Aorta (tissue), 5 donors: Measurements from ENCODE around the gene SNX2. TPM values are rescaled to one million over a fixed set of nuclear protein-coding genes. Genes with fewer than 3 reads are reported as not detected.
"Not testable (repeated sequence)": the region's sequence is repeated elsewhere in the genome, so short reads cannot be mapped to it uniquely, and the experiment has no call there.

Experiments
- ATAC-seq: fragments of 200-7000 bp; cut with Tn5 transposase; one replicate; pipeline ENCODE4 v1.9.1; 2022; ENCODE audit warnings: moderate library complexity; ENCODE audit not compliant: low FRiP score
- DNase-seq, 2 donors: peaks; one replicate each; pipeline ENCODE4 v3.0.0-alpha.2; 2020
- H3K27ac ChIP-seq, 2 donors: one replicate each; pipeline ENCODE4 v1.5.1; 2013; ENCODE audit warnings: low read length in 2 of 2, mild to moderate bottlenecking in 2 of 2, moderate library complexity in 2 of 2, control low read depth in 1 of 2, inconsistent platforms in 1 of 2, low read depth in 1 of 2
- H3K27me3 ChIP-seq, 2 donors: one replicate each; pipeline ENCODE4 v1.6.1; 2013; ENCODE audit warnings: control low read depth in 1 of 2, low read length in 1 of 2, mild to moderate bottlenecking in 1 of 2, moderate library complexity in 1 of 2; ENCODE audit not compliant: insufficient read depth in 2 of 2, control insufficient read depth in 1 of 2
- H3K36me3 ChIP-seq, 2 donors: one replicate each; pipeline ENCODE4 v1.6.1; 2013; ENCODE audit warnings: control low read depth in 1 of 2, low read length in 1 of 2, mild to moderate bottlenecking in 1 of 2; ENCODE audit not compliant: insufficient read depth in 2 of 2, control insufficient read depth in 1 of 2
- H3K4me1 ChIP-seq, 2 donors: one replicate each; pipeline ENCODE4 v1.6.1; 2013; ENCODE audit warnings: low read length in 2 of 2, control low read depth in 1 of 2, mild to moderate bottlenecking in 1 of 2, moderate library complexity in 1 of 2; ENCODE audit not compliant: insufficient read depth in 2 of 2, control insufficient read depth in 1 of 2
- H3K4me3 ChIP-seq, 2 donors: one replicate each; pipeline ENCODE4 v1.5.1; 2013; ENCODE audit warnings: low read length in 2 of 2, control low read depth in 1 of 2, mild to moderate bottlenecking in 1 of 2
- H3K9me3 ChIP-seq: one replicate; pipeline ENCODE4 v1.6.1; 2013; ENCODE audit warnings: mild to moderate bottlenecking, low read length; ENCODE audit not compliant: control insufficient read depth
- WGBS, 2 donors: extraction: QIAGEN DNeasy Blood & Tissue Kit; methylation state at CpG; one replicate each; pipeline ENCODE4 v1.1.7; 2013; 5-methylcytosine and 5-hydroxymethylcytosine counted together
- intact Hi-C, 2 donors: fragments of 100-400 bp; cut with DNase I; formaldehyde crosslinking; loops; one replicate each; pipeline versions ENCODE4 v1.14.2 to v1.15.0; 2022
- polyA plus RNA-seq, 2 donors: library from polyadenylated mRNA; stranded (reverse); fragments of 200-250 nt; gene quantifications; one replicate each; pipeline ENCODE4 v1.2.3, GENCODE V29; 2013
- total RNA-seq, 2 donors: library from RNA; stranded (reverse); fragmentation: NEBNext Ultra II Directional; extraction: Animal tissue kit (Norgen Biotek cat#: 25700); gene quantifications; one replicate each; pipeline ENCODE4 v1.2.1, GENCODE V29; 2021
- donor health status: healthy with polysubstance abuse.
- donor health status: Bipolar disorder and iron deficiency.
- donor health status: DM: no; HTN: no; CAD: no.
- donor health status: DM: no; HTN: no; CAD: no.
- donor health status: DM: yes; HTN: yes; CAD: no.

Gene SNX2
- total and polyA plus RNA-seq, 4 donors, result 43.3 to 93.8 (median 67.9) TPM

DNA sequence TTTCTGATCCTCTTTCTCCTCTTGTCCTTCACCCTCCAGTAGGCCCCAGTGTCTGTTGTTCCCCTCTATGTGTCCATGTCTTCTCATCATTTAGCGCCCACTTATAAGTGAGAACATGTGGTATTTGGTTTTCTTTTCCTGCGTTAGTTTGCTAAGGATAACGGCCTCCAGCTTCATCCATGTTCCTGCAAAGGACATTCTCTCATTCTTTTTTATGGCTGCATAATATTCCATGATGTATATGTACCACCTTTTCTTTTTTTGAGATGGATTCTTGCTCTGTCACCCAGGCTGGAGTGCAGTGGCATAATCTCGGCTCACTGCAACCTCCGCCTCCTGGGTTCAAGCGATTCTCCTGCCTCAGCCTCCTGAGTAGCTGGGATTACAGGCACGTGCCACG is 82.7 kb downstream of the SNX2 start:
- H3K27ac ChIP-seq, ATAC-seq, H3K27me3 ChIP-seq, H3K9me3 ChIP-seq, intact Hi-C loops, H3K36me3 ChIP-seq, H3K4me3 ChIP-seq, DNase-seq, H3K4me1 ChIP-seq: not testable (repeated sequence)
- WGBS, 2 donors, result 92 to 95% methylated on average over 8 of the region's 8 CpGs

GRCh38 chr5:122858451-122858850 is 83.6 kb downstream of the SNX2 start:
- DNase-seq (no peak), ATAC-seq (no peak)
- Histone ChIP-seq H3K4me3 (no peak overlapping the region), H3K4me1 (peaks cover 0 to 2% of the 10 kb centered on the region in 2 donors), H3K36me3 (no peaks in the 10 kb centered on the region), H3K27me3 (no peaks in the 10 kb centered on the region), H3K9me3 (no peaks in the 10 kb centered on the region), H3K27ac (no peak overlapping the region)
- intact Hi-C loops, result no loop called here
- 96% methylated on average over 1 of the region's 1 CpG for WGBS, 2 donors

GRCh38 chr5:122863240-122863639 is 88.4 kb downstream of the SNX2 start:
- Histone ChIP-seq H3K4me1 (peaks cover 0 to 2% of the 10 kb centered on the region in 2 donors), H3K27me3 (no peaks in the 10 kb centered on the region), H3K9me3 (no peaks in the 10 kb centered on the region), H3K4me3 (no peak overlapping the region), H3K36me3 (peaks cover 0 to 9% of the 10 kb centered on the region in 2 donors), H3K27ac (no peak overlapping the region)
- ATAC-seq, result no peak
- WGBS, 2 donors, result 62 to 90% methylated on average over 2 of the region's 2 CpGs
- intact Hi-C loops, result no loop called here
- DNase-seq, result no peak

DNA sequence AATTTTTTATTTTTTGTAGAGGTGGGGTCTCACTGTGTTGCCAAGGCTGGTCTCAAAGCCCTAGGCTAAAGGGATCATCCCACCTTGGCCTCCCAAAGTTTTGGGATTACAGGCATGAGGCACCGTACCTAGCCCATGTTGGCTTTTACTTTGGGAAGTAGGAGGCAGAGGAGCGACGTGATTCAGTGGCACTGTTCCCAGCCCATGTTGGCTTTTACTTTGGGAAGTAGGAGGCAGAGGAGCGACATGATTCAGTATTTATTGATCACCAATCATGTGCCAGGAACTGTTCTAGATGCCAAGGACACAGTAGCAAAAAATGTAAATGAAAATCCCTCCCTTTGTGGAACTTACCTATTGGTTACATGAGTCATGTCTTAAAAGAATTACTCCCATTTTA is 88.8 kb downstream of the SNX2 start:
- Histone ChIP-seq H3K9me3 (no peaks in the 10 kb centered on the region), H3K36me3 (peaks cover 2 to 9% of the 10 kb centered on the region in 2 donors), H3K27me3 (no peaks in the 10 kb centered on the region), H3K4me3 (no peak overlapping the region), H3K4me1 (peaks cover 0 to 2% of the 10 kb centered on the region in 2 donors), H3K27ac (no peak overlapping the region)
- intact Hi-C loops, result no loop called here
- 92 to 95% methylated on average over 4 of the region's 4 CpGs for WGBS, 2 donors
- DNase-seq, result no peak
- no peak for ATAC-seq

DNA sequence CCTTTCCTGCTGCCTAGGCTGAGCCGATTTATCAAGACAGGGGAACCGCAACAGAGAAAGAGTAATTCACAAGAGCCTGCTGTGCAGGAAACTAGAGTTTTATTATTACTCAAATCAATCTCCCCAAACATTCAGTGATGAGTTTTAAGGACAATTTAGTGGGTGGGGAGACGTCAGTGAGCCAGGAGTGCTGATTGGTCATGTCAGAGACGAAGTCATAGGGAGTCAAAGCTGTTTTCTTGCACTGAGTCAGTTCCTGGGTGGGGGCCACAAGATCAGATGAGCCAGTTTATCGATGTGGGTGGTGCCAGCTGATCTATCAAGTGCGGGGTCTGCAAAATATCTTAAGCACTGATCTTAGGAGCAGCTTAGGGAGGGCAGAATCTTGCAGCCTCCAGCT is 89.5 kb downstream of the SNX2 start:
- no peak overlapping the region for H3K27ac ChIP-seq
- ATAC-seq (no peak), DNase-seq (no peak)
- peaks cover 2 to 9% of the 10 kb centered on the region in 2 donors for H3K36me3 ChIP-seq
- no peaks in the 10 kb centered on the region for H3K9me3 ChIP-seq
- H3K27me3 ChIP-seq, result no peaks in the 10 kb centered on the region
- peaks cover 0 to 2% of the 10 kb centered on the region in 2 donors for H3K4me1 ChIP-seq
- WGBS, 2 donors, result 85 to 90% methylated on average over 6 of the region's 6 CpGs
- intact Hi-C loops, result no loop called here
- no peak overlapping the region for H3K4me3 ChIP-seq

DNA sequence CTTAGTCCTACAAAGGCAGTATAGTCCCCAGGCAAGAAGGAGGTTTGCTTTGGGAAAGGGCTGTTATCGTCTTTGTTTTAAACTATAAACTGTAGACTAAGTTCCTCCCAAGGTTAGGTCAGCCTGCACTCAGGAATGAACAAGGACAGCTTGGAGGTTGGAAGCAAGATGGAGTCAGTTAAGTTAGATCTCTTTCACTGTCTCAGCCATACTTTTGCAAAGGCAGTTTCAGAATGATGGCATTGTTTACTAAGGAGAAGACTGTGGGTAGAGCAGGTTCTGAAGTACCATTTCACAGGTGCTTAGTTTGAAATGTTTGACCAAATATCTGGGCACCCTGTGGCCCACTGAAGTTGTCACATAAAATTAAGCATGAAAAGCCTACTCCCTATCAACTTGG is 90.0 kb downstream of the SNX2 start:
- ATAC-seq (no peak), DNase-seq (no peak)
- H3K4me1 ChIP-seq, result peaks cover 0 to 2% of the 10 kb centered on the region in 2 donors
- H3K4me3 ChIP-seq, result no peak overlapping the region
- intact Hi-C loops, result no loop called here
- WGBS, 2 donors, result 84 to 89% methylated on average over 1 of the region's 1 CpG
- no peaks in the 10 kb centered on the region for H3K27me3 ChIP-seq
- H3K9me3 ChIP-seq, result no peaks in the 10 kb centered on the region
- no peak overlapping the region for H3K27ac ChIP-seq
- H3K36me3 ChIP-seq, result peaks cover 2 to 9% of the 10 kb centered on the region in 2 donors

- ATAC-seq, result no peak
- no peaks in the 10 kb centered on the region for H3K27me3 ChIP-seq
- H3K27ac ChIP-seq, result no peak overlapping the region
- H3K4me3 ChIP-seq, result no peak overlapping the region
- H3K36me3 ChIP-seq, result peaks cover 2 to 9% of the 10 kb centered on the region in 2 donors
- DNase-seq, result no peak
- WGBS, 2 donors, result 81 to 85% methylated on average over 7 of the region's 7 CpGs
- H3K4me1 ChIP-seq, result no peaks in the 10 kb centered on the region
- H3K9me3 ChIP-seq, result no peaks in the 10 kb centered on the region
- intact Hi-C loops, result no loop called here
Observed at GRCh38 chr5:122870219-122870856, 95.5 kb downstream of the SNX2 start.

- Histone ChIP-seq H3K4me1 (no peaks in the 10 kb centered on the region), H3K9me3 (no peaks in the 10 kb centered on the region), H3K4me3 (no peak overlapping the region), H3K27me3 (no peaks in the 10 kb centered on the region), H3K36me3 (peaks cover 2 to 7% of the 10 kb centered on the region in 2 donors), H3K27ac (no peak overlapping the region)
- no peak for DNase-seq
- intact Hi-C loops, result no loop called here
- WGBS, 2 donors, result 92 to 95% methylated on average over 8 of the region's 8 CpGs
- no peak for ATAC-seq
Observed at GRCh38 chr5:122871661-122872060, 96.8 kb downstream of the SNX2 start.

DNA sequence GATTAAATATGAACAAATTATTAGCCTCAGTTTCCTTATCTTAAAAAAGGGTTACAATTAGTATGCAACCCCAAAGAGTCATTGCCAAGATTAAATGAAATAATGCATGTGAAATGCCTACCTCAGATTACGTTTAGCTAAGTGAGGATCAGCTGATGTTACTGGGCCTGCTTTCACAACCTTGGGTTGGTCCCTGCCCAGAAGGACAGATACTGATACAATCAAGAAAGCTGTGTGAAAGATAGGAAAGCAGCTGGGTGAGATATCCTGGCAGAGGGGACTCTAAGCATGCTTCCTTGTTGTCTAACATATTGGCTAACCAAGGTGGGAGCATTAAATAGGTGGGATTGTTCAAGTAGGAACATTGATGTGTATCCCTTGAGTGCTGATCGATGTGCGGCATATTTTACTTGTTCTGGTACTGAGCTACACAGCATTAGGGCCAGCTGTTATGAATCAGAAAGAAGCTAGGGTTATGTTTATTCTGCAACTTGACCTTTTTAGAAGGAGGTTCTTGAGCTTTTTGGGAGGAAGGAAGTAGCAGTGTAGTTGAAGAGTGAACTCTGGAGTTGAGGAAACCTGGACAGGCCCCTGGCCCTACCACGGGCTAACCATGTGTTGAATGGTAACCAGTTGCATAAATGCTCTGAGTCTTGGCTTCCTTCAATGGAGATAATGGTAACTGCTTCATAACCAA is 99.4 kb downstream of the SNX2 start:
- DNase-seq (no peak), ATAC-seq (no peak)
- Histone ChIP-seq H3K27ac (no peak overlapping the region), H3K4me3 (no peak overlapping the region), H3K4me1 (no peaks in the 10 kb centered on the region), H3K27me3 (no peaks in the 10 kb centered on the region), H3K9me3 (no peaks in the 10 kb centered on the region), H3K36me3 (no peaks in the 10 kb centered on the region)
- WGBS, 2 donors, result 85 to 92% methylated on average over 4 of the region's 4 CpGs
- intact Hi-C loops, result no loop called here
